GM12892 (cell line): ENCODE measurements around the gene TM9SF1.

Experiments
- POLR2A ChIP-seq: IDR thresholded peaks from 2 replicates; pipeline ENCODE4 v1.6.1; 2011; ENCODE audit warnings: low read depth, low read length, control low read depth
- POLR2AphosphoS5 ChIP-seq: IDR thresholded peaks from 2 replicates; pipeline ENCODE4 v1.6.1; 2011; ENCODE audit warnings: low read depth, low read length, control low read depth
- TAF1 ChIP-seq: IDR thresholded peaks from 2 replicates; pipeline ENCODE4 v1.6.1; 2011; ENCODE audit warnings: low read depth, mild to moderate bottlenecking, control low read depth, low read length, borderline replicate concordance

GRCh38 chr14:24190416-24190815, 4.8 kb downstream of the TM9SF1 start:
- TF ChIP-seq POLR2A (no peak), TAF1 (no peak), POLR2AphosphoS5 (no peak)
